Effector memory CD8-positive, alpha-beta T cell (primary cell): ENCODE data around the gene GALC.
A peak's percentile ranks its signal among the peaks of the same experiment; 100 is the strongest.

Source experiments
- ATAC-seq: fragments of 150-1000 bp; cut with Tn5 transposase; replicated peaks from 2 replicates; pipeline ENCODE4 v1.10.0; 2021; ENCODE audit warnings: mild to moderate bottlenecking, moderate library complexity
- DNase-seq, 3 experiments: peaks; one replicate each; pipeline ENCODE4 v3.0.0; 2021
- H3K27ac Mint-ChIP-seq, 2 donors: one replicate each; pipeline ENCODE4 v1.8.0; 2022; ENCODE audit warnings: mild to moderate bottlenecking in 2 of 2, mixed read lengths in 2 of 2, moderate library complexity in 2 of 2
- H3K27me3 Mint-ChIP-seq, 2 donors: one replicate each; pipeline ENCODE4 v1.8.0; 2022; ENCODE audit warnings: mixed read lengths in 2 of 2
- H3K36me3 Mint-ChIP-seq: one replicate; pipeline ENCODE4 v1.8.0; 2022; ENCODE audit warnings: mild to moderate bottlenecking, moderate library complexity, mixed read lengths; ENCODE audit not compliant: insufficient read depth
- H3K4me1 Mint-ChIP-seq, 2 donors: one replicate each; pipeline ENCODE4 v1.8.0; 2022; ENCODE audit warnings: low read depth in 2 of 2, mixed read lengths in 2 of 2
- H3K4me3 Mint-ChIP-seq, 2 donors: one replicate each; pipeline ENCODE4 v1.8.0; 2022; ENCODE audit warnings: mild to moderate bottlenecking in 2 of 2, mixed read lengths in 2 of 2, moderate library complexity in 2 of 2
- H3K9me3 Mint-ChIP-seq, 2 donors: one replicate each; pipeline ENCODE4 v1.8.0; 2022; ENCODE audit warnings: mixed read lengths in 2 of 2

Gene GALC

GRCh38 chr14:88002421-88003075 lies 9.6 kb upstream of the GALC start:
- H3K27ac Mint-ChIP-seq: peak overlapping the region in 1 of 2 donors; percentile 12
- ATAC-seq: no peak

GRCh38 chr14:87999277-87999676 lies 6.3 kb upstream of the GALC start:
- Mint-ChIP-seq H3K27me3 (no peaks in the 10 kb centered on the region), H3K27ac (peak overlapping the region in 1 of 2 donors; percentile 6), H3K4me1 (peaks cover 21 to 26% of the 10 kb centered on the region in 2 donors), H3K36me3 (peaks cover 16% of the 10 kb centered on the region), H3K9me3 (no peaks in the 10 kb centered on the region), H3K4me3 (no peak overlapping the region)
- ATAC-seq: no peak
- DNase-seq: no peak

More at GRCh38 chr14:88002421-88003075, 9.6 kb upstream of the GALC start:
- H3K4me1 Mint-ChIP-seq: peaks cover 19 to 22% of the 10 kb centered on the region in 2 donors
- H3K4me3 Mint-ChIP-seq: no peak overlapping the region
- no peaks in the 10 kb centered on the region for H3K9me3 Mint-ChIP-seq
- no peak for DNase-seq
- no peaks in the 10 kb centered on the region for H3K27me3 Mint-ChIP-seq
- peaks cover 24% of the 10 kb centered on the region for H3K36me3 Mint-ChIP-seq

- Mint-ChIP-seq H3K27me3 (no peaks in the 10 kb centered on the region), H3K9me3 (no peaks in the 10 kb centered on the region), H3K4me1 (peaks cover 25 to 33% of the 10 kb centered on the region in 2 donors), H3K27ac (no peak overlapping the region), H3K36me3 (peaks cover 21% of the 10 kb centered on the region), H3K4me3 (no peak overlapping the region)
- ATAC-seq (no peak), DNase-seq (no peak)
These were observed 5.5 kb upstream of the GALC start for GRCh38 chr14:87998482-87998881.

- H3K9me3 Mint-ChIP-seq: no peaks in the 10 kb centered on the region
- H3K4me3 Mint-ChIP-seq: peak overlapping the region in 1 of 2 donors; percentile 87
- H3K27ac Mint-ChIP-seq: peak overlapping the region; percentile 96 to 98
- no peak for DNase-seq
- no peaks in the 10 kb centered on the region for H3K27me3 Mint-ChIP-seq
- peaks cover 38% of the 10 kb centered on the region for H3K36me3 Mint-ChIP-seq
- no peak for ATAC-seq
- H3K4me1 Mint-ChIP-seq: peaks cover 33 to 44% of the 10 kb centered on the region in 2 donors
These were observed 3.3 kb upstream of the GALC start for GRCh38 chr14:87996291-87996592.

- no peak for ATAC-seq
- no peak for DNase-seq
- H3K9me3 Mint-ChIP-seq: no peaks in the 10 kb centered on the region
- H3K4me3 Mint-ChIP-seq: peak overlapping the region; percentile 72 to 87
- peaks cover 38% of the 10 kb centered on the region for H3K36me3 Mint-ChIP-seq
- peaks cover 37 to 49% of the 10 kb centered on the region in 2 donors for H3K4me1 Mint-ChIP-seq
- no peaks in the 10 kb centered on the region for H3K27me3 Mint-ChIP-seq
- H3K27ac Mint-ChIP-seq: peak overlapping the region; percentile 96 to 98
These were observed 2.7 kb upstream of the GALC start for GRCh38 chr14:87995500-87996290.

- Mint-ChIP-seq H3K9me3 (no peaks in the 10 kb centered on the region), H3K36me3 (peaks cover 38% of the 10 kb centered on the region), H3K27me3 (no peaks in the 10 kb centered on the region), H3K4me1 (peaks cover 41 to 55% of the 10 kb centered on the region in 2 donors), H3K4me3 (peak overlapping the region; percentile 72 to 87), H3K27ac (peak overlapping the region; percentile 96 to 98)
- peak; percentile 32 to 53 (median 40) for DNase-seq
- peak; percentile 50 for ATAC-seq
These were observed 2.0 kb upstream of the GALC start for GRCh38 chr14:87994974-87995373.

GRCh38 chr14:87992346-87992717 lies 650 bp downstream of the GALC start:
- H3K36me3 Mint-ChIP-seq: peaks cover 39% of the 10 kb centered on the region
- H3K4me1 Mint-ChIP-seq: peaks cover 53 to 67% of the 10 kb centered on the region in 2 donors
- H3K27me3 Mint-ChIP-seq: no peaks in the 10 kb centered on the region
- DNase-seq (no peak), ATAC-seq (no peak)
- peak overlapping the region; percentile 87 to 91 for H3K4me3 Mint-ChIP-seq
- peak overlapping the region; percentile 96 to 98 for H3K27ac Mint-ChIP-seq
- H3K9me3 Mint-ChIP-seq: no peaks in the 10 kb centered on the region

- Mint-ChIP-seq H3K36me3 (peaks cover 43% of the 10 kb centered on the region), H3K4me1 (peaks cover 55 to 81% of the 10 kb centered on the region in 2 donors), H3K27ac (peak overlapping the region; percentile 56 to 96)
These were observed 2.3 kb downstream of the GALC start for GRCh38 chr14:87990682-87991081.

GRCh38 chr14:87989956-87990299 lies 3.1 kb downstream of the GALC start:
- peak overlapping the region in 1 of 2 donors; percentile 1 for H3K4me3 Mint-ChIP-seq
- ATAC-seq (no peak), DNase-seq (no peak)
- H3K4me1 Mint-ChIP-seq: peaks cover 53 to 74% of the 10 kb centered on the region in 2 donors
- H3K9me3 Mint-ChIP-seq: no peaks in the 10 kb centered on the region
- no peaks in the 10 kb centered on the region for H3K27me3 Mint-ChIP-seq
- peak overlapping the region in 1 of 2 donors; percentile 9 for H3K27ac Mint-ChIP-seq
- peaks cover 37% of the 10 kb centered on the region for H3K36me3 Mint-ChIP-seq

More at GRCh38 chr14:87990682-87991081, 2.3 kb downstream of the GALC start:
- DNase-seq: no peak
- no peaks in the 10 kb centered on the region for H3K27me3 Mint-ChIP-seq
- ATAC-seq: no peak
- no peaks in the 10 kb centered on the region for H3K9me3 Mint-ChIP-seq
- H3K4me3 Mint-ChIP-seq: peak overlapping the region in 1 of 2 donors; percentile 91

GRCh38 chr14:87989221-87989955 lies 3.6 kb downstream of the GALC start:
- Mint-ChIP-seq H3K4me3 (peak overlapping the region in 1 of 2 donors; percentile 1), H3K36me3 (peaks cover 38% of the 10 kb centered on the region), H3K27me3 (no peaks in the 10 kb centered on the region), H3K9me3 (no peaks in the 10 kb centered on the region), H3K4me1 (peaks cover 47 to 69% of the 10 kb centered on the region in 2 donors), H3K27ac (peak overlapping the region; percentile 1 to 9)
- no peak for ATAC-seq
- DNase-seq: no peak

- Mint-ChIP-seq H3K27me3 (no peaks in the 10 kb centered on the region), H3K4me3 (no peak overlapping the region), H3K27ac (peak overlapping the region; percentile 5), H3K9me3 (no peaks in the 10 kb centered on the region), H3K36me3 (peaks cover 61% of the 10 kb centered on the region), H3K4me1 (peaks cover 5 to 6% of the 10 kb centered on the region in 2 donors)
- ATAC-seq: no peak
- no peak for DNase-seq
These were observed 13.3 kb downstream of the GALC start for GRCh38 chr14:87979689-87980088.

GRCh38 chr14:87975636-87976035 lies 17.3 kb downstream of the GALC start:
- Mint-ChIP-seq H3K27ac (no peak overlapping the region), H3K36me3 (peaks cover 47% of the 10 kb centered on the region), H3K9me3 (no peaks in the 10 kb centered on the region), H3K4me3 (no peak overlapping the region), H3K4me1 (peaks cover 8 to 10% of the 10 kb centered on the region in 2 donors), H3K27me3 (no peaks in the 10 kb centered on the region)
- ATAC-seq (no peak), DNase-seq (no peak)

- Mint-ChIP-seq H3K4me3 (no peak overlapping the region), H3K27ac (no peak overlapping the region), H3K4me1 (peaks cover 5% of the 10 kb centered on the region in 2 donors), H3K9me3 (no peaks in the 10 kb centered on the region), H3K36me3 (peaks cover 43% of the 10 kb centered on the region), H3K27me3 (no peaks in the 10 kb centered on the region)
- no peak for ATAC-seq
- no peak for DNase-seq
These were observed 22.0 kb downstream of the GALC start for GRCh38 chr14:87971010-87971409.
